T1000 (cell line): ENCODE results near the gene CLCN1.
A peak's percentile ranks its signal among the peaks of the same experiment; 100 is the strongest.

Source experiments
- DNase-seq: peaks from one replicate; lab custom pipeline; 2025; ENCODE audit warnings: mixed read lengths; lab: John Stamatoyannopoulos, UW

The CLCN1 gene

DNA sequence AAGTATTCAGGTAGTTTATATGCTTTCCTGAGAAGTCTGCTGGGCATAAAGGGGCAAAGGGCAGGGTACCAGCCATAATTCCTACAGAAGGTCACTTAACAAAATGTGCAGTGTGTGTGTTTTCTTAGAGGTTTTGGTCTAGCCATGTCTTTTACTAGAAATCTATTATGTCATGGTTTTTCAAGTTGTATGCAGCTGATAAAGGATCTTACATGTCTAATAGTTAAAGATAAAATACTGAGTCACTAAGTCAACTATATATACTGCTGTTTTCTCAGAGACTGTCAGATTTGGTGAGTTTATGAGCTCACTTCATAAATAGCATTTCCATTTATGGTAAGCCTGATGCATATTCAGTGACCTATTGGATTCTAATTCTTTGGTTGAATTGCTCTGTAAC, 20.0 kb upstream of the CLCN1 start:
- DNase-seq, result no peak

DNA sequence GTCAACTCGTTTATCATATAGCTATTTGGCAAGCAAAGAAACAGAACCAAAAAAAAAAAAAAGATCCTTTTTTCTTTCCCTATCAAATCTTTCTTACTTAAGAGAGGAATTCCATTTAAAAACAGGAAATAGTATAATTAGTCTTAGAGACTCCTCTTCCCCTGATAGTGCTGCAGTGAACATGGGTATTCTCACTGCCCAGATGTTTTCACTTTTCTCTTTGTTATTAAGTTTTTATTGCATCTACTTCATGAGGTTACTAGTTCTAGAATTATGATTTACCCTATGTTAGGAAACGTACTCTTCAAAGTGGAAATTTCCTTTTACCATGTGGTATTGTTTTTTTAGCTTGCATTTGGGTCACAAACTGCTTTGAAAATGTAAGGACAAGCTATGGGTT, 19.2 kb upstream of the CLCN1 start:
- DNase-seq, result no peak

DNA sequence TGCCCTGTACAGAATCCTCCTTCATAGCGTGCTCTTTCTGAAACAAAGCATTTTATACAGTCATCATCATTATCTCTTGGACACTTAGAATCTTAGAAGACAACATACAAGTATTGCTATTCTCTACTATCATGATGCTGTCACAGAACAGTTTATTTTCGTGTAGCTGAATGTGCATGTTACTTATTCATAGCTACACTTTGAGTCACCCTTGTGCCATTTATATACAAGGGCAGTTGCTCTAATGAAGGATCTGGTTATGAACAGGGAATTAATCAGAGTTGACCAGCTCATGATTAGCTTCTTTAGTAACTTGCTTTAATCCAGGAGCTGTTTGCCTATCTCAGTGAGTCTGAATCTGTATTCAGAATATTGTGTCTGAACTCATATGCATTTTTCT, 16.6 kb upstream of the CLCN1 start:
- DNase-seq, result no peak

DNA sequence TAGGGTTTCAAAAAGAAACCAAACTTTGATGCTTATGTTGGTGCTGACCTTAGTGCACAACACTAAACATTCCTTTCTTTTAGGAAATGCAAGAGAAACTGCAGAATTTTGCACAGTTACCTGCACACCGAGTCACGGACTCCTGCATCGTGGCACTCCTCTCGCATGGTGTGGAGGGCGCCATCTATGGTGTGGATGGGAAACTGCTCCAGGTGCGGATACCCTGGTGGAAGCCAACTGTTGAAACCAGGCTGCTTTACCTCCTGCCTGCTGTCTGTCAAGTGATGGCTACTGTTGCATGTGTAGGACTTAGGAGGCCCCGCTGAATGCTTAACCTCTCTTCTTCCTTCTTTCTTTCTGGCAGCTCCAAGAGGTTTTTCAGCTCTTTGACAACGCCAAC, 16.1 kb upstream of the CLCN1 start:
- no peak for DNase-seq

DNA sequence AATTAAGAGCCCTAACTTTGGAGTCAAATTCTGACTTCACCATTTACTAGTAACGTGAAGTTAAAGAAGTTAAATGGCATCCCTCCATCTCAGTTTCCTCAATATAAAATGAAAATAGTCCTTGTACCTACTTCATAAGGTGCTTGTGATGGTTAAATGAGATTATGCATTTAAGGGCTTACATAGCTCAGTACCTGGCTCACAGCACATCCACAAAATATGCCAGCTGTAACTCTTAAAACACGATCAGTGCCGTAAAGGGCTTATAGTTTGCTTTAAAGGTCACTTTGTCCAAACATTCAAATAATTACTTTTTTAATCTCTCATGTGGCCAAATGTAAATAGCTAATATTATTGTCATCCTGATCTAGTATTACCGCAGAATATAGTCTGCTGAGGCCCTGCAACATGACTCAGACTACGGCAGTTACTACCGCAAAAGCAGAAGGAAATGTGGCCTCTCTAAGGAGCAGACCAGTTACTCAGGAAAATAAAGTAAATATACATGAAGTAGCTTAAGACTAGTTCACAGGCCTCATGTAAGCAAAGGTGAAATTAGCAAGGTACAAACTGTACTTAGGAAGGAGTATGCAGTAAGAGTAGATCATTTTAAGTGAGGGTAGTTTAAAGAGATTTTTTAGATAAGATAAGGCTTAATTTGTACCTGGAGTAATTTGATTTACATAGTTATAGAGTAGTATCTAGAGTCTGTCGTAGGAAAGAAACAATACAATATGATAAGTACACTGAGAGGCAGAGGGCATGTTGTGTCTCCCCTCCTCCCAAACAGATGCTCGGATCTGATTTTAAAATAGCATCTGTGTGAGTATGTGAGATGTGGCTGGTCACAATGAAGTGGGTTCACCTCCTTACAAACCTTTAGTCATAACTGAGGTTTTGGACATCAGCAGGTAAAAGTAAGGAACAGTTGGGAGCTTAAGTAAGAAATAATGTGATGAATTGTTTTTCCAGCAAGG, 14.7 kb upstream of the CLCN1 start:
- peak; percentile 1 for DNase-seq

DNA sequence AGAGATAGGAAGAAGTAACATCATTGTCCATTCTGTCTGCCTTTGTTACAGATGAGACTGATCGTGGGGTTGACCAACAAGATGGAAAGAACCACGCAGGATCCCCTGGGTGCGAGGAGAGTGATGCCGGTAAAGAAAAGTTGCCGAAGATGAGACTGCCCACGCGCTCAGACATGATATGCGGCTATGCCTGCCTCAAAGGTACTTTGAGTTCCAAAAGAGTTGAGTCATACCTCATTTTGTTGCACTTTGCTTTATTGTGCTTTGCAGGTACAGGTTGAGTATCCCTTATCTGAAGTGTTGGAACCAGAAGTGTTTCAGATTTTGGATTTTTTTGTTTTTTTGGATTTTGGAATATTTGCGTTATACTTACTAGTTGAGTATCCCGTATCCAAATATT, 12.2 kb upstream of the CLCN1 start:
- no peak for DNase-seq

DNA sequence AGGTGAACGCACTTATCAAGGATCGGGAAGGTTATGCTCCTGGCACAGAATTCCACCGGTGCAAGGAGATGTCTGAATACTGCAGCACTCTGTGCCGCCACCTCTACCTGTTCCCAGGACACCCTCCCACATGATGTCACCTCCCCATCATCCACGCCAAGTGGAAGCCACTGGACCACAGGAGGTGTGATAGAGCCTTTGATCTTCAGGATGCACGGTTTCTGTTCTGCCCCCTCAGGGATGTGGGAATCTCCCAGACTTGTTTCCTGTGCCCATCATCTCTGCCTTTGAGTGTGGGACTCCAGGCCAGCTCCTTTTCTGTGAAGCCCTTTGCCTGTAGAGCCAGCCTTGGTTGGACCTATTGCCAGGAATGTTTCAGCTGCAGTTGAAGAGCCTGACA, 11.0 kb upstream of the CLCN1 start:
- no peak for DNase-seq

DNA sequence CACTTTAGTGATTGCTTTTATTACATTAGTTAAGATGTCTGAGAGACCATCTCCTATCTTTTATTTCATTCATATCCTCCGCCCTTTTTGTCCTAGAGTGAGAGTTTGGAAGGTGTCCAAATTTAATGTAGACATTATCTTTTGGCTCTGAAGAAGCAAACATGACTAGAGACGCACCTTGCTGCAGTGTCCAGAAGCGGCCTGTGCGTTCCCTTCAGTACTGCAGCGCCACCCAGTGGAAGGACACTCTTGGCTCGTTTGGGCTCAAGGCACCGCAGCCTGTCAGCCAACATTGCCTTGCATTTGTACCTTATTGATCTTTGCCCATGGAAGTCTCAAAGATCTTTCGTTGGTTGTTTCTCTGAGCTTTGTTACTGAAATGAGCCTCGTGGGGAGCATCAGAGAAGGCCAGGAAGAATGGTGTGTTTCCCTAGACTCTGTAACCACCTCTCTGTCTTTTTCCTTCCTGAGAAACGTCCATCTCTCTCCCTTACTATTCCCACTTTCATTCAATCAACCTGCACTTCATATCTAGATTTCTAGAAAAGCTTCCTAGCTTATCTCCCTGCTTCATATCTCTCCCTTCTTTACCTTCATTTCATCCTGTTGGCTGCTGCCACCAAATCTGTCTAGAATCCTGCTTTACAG, 10.4 kb upstream of the CLCN1 start:
- no peak for DNase-seq

DNA sequence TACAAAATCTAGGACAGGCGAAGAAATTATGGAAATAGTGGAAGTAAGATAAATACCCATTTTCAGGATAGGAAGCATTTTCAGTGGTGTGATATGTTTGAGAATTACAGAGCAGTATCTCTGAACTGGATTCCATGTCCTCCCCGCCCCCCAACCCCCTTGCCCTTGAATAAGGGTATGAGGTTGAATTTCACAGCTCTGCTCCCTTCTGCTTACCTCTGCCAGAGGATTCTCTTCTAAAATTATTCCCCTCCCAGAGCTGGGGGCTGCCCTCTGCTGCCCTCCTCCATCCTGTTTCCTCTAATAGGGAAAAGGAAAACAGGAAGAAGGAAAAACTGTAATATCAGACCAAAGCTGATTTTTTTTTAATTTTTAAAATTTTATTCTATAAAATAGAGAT, 7.3 kb upstream of the CLCN1 start:
- no peak for DNase-seq

DNA sequence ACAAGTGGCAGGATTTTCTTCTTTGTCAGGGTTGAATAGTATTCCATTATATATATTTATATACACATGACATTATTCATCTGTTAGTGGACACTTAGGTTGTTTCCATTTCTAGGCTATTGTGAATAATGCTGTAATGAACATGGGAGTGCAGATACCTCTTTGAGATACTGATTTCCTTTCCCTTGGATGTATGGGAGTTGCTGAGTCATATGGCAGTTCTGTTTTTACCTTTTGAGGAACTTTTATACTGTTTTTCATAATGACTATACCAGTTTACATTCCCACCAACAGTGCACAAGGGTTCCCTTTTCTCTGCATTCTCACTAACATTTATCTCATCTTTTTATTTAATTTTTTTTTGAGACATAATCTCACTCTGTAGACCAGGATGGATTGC, 1.8 kb upstream of the CLCN1 start:
- DNase-seq, result no peak

DNA sequence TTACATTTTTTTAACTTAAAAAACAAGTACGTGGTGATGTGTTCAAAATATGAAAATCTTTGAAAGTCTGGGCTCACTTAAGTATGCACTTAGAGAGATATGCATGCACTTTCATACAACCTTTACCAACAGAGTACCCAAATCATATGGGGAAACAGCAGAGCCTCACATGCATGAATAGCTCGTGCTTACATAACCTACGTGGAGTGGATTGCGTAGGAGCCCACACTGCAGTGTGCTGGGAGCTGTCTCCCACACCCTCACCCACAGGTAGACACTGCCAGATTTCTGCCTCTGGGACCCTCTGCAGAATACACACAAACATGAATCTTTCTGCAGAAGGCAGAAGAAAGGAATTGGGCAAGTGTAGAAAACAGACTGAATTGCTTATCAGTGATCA, 581 bp downstream of the CLCN1 start:
- DNase-seq, result no peak

DNA sequence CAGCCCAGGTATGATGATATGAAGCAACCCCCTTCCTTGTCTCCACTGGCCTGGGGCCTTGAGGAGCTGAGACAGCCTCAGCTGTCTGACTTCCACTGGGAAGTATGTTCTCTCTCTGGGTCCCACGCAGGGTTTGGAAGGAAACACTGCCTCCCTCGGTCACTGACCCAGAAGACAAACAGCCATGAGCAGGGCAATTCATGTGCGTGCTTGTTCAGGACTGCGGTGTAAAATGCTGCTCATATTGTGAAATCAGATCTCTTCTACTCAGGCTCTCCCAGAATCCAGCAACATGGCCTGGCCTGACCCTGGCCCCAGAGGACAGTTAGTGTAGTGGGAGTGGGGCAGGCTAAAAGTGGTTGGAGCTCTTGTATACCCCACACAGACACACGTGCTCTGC, 2.8 kb downstream of the CLCN1 start:
- DNase-seq, result no peak

DNA sequence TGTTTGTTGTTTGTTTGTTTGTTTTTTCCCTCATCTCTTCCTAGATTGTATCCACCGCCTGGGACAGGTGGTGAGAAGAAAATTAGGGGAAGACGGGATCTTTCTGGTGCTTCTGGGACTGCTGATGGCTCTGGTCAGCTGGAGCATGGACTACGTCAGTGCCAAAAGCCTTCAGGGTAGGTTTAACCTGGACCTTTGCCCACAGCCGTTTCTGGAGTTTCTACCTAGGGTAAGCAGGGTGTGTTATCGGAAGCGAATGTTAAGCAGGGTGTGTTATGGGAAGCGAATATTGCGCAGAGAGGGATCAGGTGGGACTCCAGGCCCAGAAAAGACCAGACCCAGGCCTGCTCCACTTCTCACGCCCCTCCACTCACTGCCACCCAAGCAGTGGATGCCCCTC, 4.7 kb downstream of the CLCN1 start:
- DNase-seq, result no peak

DNA sequence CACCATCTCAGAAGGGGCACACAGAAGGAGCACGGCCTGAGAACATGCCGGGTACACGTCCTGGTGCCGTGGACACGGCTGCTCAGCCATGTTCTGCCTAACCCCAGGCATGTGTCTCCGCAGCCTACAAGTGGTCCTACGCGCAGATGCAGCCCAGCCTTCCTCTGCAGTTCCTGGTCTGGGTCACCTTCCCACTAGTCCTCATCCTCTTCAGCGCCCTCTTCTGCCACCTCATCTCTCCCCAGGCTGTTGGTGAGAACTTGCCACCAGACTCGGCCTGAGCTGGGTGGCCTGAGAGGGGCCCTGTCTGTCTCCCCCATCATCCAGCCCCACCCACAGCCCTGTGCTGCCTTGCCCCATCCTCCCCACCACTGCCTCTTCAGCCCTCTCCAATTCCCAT, 5.3 kb downstream of the CLCN1 start:
- no peak for DNase-seq

DNA sequence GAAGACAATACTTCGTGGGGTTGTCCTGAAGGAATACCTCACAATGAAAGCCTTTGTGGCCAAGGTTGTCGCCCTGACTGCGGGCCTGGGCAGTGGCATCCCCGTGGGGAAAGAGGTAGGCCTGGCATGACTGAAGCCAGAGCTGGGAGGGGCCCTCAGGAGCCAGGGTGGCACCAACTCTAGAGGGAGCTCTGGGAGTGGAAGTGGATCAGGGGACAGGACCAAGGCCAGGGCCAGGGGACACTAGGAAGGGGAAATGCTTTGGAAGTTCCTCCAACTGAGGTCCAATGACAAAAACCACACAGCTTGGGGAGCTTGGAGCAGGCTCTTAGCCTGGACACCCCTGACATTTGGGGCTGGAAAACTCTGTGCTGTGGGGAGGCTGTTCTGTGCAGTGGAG, 5.8 kb downstream of the CLCN1 start:
- no peak for DNase-seq

DNA sequence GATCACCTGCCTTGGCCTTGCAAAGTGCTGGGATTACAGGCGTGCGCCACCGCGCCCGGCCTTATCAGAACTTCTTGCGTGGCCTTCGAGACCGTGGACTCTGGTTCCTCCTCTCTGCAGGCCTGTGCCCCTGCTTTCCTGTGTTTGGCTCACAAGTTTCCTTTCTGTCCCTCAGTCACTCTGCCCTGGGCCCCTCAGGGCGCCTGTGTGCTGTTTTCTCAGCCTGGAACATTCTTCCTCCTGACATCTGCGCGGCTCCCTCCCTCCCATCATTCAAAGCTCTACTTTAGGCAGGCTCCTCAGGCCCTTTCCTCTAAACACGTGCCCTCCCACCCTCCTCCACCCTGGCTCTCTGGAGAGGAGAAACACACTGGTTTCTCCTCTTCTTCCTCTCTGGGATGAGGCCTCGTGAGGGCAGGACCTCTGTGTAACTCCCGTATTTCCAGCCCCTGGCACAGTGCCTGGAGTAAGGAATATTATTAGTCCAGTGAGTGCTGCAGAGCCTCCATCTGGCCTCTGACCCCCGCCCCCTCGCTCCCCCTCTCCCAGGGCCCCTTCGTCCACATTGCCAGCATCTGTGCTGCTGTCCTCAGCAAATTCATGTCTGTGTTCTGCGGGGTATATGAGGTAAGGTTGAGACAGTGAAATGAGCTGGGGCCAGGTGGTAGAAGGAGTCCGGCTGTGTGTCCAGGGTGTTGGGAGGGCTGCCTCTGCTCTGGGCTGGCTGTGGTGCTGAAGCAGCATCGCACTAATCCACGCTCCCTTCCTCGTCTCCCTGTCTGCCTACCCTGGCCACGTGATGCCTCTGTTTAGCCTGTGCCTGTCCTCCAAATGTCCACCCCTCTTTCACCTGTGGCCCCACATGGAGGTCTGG, 7.1 kb downstream of the CLCN1 start:
- no peak for DNase-seq

DNA sequence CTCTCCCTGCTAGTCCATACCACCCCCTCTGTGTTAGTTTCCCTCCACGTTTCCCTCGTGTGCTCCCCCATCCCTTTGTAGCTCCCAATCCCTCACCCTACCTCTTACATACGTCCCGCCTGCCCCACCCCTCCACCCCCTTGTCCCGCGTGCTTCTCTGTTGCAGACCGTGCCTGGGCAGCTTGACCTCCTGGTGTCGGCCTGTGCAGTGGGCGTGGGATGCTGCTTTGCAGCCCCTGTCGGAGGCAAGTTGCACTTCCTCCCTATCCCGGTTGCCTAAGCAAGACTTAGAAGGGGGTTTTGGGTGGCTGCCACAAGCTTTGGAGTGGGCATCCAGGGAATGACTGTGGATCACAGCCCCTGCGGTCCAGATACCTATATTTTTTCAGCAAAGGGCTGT, 7.7 kb downstream of the CLCN1 start:
- no peak for DNase-seq

DNA sequence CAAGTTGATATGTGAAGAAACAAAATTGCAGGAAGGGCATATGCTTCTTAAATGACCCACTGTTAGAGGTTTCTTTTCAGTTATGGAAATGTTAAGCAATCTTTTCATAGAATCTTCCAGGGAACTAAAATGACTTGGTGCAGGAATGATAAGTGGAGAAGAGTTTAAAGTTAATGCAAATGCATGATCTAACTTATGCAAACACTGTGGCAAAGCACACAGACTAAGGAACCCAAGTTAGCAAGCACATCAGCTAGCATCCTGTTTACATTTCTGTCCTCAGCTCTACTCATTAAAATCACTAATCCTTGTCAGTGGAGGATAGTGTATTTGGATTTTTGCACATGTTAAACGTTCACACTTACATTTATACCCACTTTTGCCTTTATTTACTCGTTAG, 9.3 kb downstream of the CLCN1 start:
- no peak for DNase-seq

DNA sequence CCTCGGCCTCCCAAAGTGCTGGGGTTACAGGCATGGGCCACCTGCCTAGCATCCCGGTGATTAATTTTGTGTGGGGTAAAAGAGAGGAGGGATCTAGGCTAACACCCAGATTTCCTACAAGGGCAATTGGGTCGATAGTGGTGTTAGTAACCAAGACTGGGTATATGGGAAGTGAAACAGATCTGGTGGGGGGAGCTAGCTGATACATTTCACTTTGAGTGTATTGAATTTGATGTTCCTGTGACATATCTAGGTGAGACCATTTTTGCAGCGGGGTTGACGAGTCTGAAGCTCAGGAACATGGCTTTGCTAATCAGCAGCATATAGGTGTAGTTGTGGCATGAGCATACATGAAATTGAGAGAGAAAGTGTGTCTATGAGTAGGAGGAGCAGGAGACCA, 12.0 kb downstream of the CLCN1 start:
- DNase-seq, result no peak

DNA sequence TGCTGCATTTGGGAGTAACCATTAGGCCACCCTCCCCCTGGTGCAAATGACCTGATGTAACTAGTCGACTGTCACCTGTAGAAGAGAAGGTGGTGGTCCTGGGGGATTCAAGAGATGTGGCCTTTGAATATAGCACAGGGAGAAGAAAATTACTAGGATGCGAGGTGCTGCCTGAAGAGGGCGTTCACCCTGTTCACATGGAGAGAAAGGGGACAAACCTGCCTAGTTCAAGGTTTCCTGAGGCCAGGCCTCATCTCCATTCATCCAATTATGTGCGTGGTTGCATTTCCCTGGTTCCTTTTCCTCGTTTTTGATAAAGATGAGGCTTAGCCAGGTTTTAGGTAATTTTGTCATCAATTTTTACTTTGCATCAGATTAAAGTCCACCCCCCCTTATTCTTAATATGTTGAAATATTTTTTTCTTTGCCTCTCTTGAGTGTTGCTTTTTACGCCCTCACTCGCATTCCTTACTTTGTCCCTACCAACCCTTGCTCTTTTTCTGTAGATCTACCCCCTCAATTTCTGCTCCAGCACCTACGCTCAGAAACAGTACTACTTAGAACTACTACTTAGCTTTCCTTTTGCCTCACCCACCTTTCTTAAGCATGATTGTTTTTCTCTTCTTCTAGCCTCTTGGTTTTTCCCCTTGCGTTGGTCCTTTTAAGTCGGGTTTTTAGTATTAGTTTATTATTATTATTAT, 13.7 kb downstream of the CLCN1 start:
- DNase-seq, result no peak

DNA sequence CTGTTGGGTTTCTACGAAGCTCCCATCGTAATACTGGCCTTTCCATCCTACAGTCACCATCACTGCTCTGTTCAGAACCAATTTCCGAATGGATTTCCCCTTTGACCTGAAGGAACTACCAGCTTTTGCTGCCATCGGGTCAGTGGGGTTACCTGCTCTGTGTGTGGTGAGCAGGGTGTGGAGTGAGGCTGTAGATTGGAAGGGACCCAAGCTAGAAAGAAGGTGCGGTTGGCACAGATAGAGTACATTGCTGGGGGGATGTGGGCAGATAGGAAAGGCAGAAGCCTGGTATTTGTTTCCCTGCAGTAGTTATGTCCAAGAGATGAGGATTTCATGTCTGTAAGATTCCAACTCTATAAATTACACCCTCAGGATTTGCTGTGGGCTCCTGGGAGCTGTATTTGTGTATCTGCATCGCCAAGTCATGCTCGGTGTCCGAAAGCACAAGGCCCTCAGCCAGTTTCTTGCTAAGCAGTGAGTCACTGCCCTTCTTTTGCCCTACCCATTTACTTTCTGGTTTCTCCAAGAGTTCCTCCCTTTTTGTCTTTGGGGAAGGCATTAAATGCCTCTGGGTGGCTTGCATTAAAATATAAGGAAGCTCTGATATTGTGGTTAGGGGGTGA, 15.4 kb downstream of the CLCN1 start:
- DNase-seq, result peak; percentile 66

DNA sequence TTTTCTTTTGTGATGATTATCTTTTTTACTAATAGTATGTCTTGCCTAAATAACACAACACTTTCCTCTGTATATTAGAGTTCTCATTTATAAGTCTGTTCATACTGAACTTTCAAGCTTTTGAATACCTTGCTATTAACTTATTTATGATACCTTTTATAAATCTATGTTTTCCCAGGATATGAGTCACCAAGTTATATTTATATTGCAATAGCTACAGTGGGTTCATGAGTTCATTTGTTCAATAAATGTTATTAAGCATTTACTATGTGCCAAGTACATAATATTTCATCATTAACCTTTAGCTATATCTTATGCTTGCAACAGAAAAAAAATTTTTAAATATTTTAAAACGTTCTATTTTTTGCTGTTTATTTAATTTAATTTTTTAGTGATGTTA, 18.3 kb downstream of the CLCN1 start:
- no peak for DNase-seq
